ENCODE results near the gene VRK3. TPM values are rescaled to one million over a fixed set of nuclear protein-coding genes. Genes with fewer than 3 reads are reported as not detected.

VRK3 gene
- total and polyA plus RNA-seq, 7 donors, result 17.4 to 51.6 (median 30.7) TPM

DNA sequence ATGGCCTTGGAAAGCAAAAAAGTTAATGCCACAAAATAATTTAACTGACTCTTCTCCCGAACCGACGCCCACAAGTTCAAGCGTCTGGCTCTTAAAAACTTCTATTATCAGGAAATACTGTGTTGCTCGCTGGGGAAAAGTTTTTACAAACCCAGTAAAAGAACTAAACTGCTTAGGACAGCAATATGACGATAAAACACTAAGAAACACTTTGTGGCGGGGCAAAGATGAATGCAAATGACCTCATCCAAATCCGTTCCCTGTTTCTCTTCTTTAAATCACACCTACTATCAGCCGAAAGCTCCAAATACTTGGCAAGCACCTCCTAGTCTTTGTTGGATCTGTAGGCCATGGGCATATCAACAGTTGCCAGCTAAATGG lies 69.1 kb downstream of the VRK3 start:
- intact Hi-C loops (cut with DNase I), result no loop called here
- no peak for DNase-seq
- Histone ChIP-seq H3K27ac (no peak overlapping the region), H3K4me1 (peaks cover 0 to 45% (median 38%) of the 10 kb centered on the region in 4 donors), H3K9me3 (no peaks in the 10 kb centered on the region), H3K36me3 (no peaks in the 10 kb centered on the region), H3K4me3 (no peak overlapping the region), H3K27me3 (peaks cover 0 to 18% (median 0%) of the 10 kb centered on the region in 3 donors)
- TF ChIP-seq, protein P1, sequence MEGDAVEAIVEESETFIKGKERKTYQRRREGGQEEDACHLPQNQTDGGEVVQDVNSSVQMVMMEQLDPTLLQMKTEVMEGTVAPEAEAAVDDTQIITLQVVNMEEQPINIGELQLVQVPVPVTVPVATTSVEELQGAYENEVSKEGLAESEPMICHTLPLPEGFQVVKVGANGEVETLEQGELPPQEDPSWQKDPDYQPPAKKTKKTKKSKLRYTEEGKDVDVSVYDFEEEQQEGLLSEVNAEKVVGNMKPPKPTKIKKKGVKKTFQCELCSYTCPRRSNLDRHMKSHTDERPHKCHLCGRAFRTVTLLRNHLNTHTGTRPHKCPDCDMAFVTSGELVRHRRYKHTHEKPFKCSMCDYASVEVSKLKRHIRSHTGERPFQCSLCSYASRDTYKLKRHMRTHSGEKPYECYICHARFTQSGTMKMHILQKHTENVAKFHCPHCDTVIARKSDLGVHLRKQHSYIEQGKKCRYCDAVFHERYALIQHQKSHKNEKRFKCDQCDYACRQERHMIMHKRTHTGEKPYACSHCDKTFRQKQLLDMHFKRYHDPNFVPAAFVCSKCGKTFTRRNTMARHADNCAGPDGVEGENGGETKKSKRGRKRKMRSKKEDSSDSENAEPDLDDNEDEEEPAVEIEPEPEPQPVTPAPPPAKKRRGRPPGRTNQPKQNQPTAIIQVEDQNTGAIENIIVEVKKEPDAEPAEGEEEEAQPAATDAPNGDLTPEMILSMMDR (IDR thresholded peaks at IDR 0.05), result no peak
- no peak for TF ChIP-seq POLR2AphosphoS5 (IDR thresholded peaks at IDR 0.05)
- 17 to 71% methylated on average over 9 of the region's 9 CpGs for WGBS, 2 donors

- Histone ChIP-seq H3K27ac (peak overlapping the region in 3 of 4 donors; percentile 38 to 49 (median 42)), H3K36me3 (no peaks in the 10 kb centered on the region), H3K4me1 (peaks cover 0 to 49% (median 38%) of the 10 kb centered on the region in 4 donors), H3K4me3 (peak overlapping the region in 1 of 4 donors; percentile 9), H3K27me3 (peaks cover 0 to 22% (median 0%) of the 10 kb centered on the region in 3 donors), H3K9me3 (no peaks in the 10 kb centered on the region)
- DNase-seq, result no peak
- intact Hi-C loops (cut with DNase I), result no loop called here
- TF ChIP-seq, protein P1 (IDR thresholded peaks at IDR 0.05), result no peak
- WGBS, 2 donors, result 21 to 71% methylated on average over 11 of the region's 11 CpGs
Observed at GRCh38 chr19:49954933-49955332, 70.2 kb downstream of the VRK3 start.

GRCh38 chr19:49954092-49954829 lies 70.9 kb downstream of the VRK3 start:
- TF ChIP-seq EP300 (IDR thresholded peaks at IDR 0.05) (no peak), POLR2A (IDR thresholded peaks at IDR 0.05) (no peak), POLR2AphosphoS5 (IDR thresholded peaks at IDR 0.05) (no peak)
- TF ChIP-seq, protein P1 (IDR thresholded peaks at IDR 0.05), result no peak
- intact Hi-C loops (cut with DNase I), result no loop called here
- Histone ChIP-seq H3K27ac (peak overlapping the region in 3 of 4 donors; percentile 38 to 46 (median 45)), H3K9me3 (no peaks in the 10 kb centered on the region), H3K36me3 (no peaks in the 10 kb centered on the region), H3K4me1 (peaks cover 0 to 49% (median 38%) of the 10 kb centered on the region in 4 donors), H3K4me3 (no peak overlapping the region), H3K27me3 (peaks cover 0 to 22% (median 0%) of the 10 kb centered on the region in 3 donors)
- no peak for DNase-seq
- 32 to 39% methylated on average over 12 of the region's 12 CpGs for WGBS, 2 donors

DNA sequence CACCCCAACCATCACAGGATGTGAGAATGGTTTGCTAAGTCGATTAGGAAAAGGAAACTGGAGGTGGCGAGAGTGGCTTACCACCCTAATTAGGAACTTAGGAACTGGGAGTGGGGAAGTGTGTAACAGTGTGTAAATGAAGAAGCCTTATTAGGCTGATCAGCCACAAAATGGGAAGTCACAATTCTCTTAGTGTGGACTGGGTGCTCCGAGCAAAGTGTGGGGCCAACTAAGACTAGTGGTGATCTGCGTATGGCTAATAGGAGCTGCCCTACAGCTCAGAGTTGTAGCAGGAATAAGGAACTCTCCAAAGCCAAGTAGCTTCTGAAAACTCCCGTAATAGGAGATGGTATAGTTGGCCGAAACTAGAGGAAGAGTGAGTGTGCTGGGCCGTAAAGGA lies 71.8 kb downstream of the VRK3 start:
- Histone ChIP-seq H3K36me3 (no peaks in the 10 kb centered on the region), H3K27me3 (peaks cover 0 to 18% (median 0%) of the 10 kb centered on the region in 3 donors), H3K9me3 (no peaks in the 10 kb centered on the region), H3K4me3 (no peak overlapping the region), H3K4me1 (peaks cover 0 to 49% (median 38%) of the 10 kb centered on the region in 4 donors), H3K27ac (peak overlapping the region in 2 of 4 donors; percentile 38 to 46)
- WGBS, 2 donors, result 64 to 84% methylated on average over 7 of the region's 7 CpGs
- no peak for TF ChIP-seq POLR2A (IDR thresholded peaks at IDR 0.05)
- no peak for TF ChIP-seq POLR2AphosphoS5 (IDR thresholded peaks at IDR 0.05)
- no peak for TF ChIP-seq EP300 (IDR thresholded peaks at IDR 0.05)
- TF ChIP-seq, protein P1 (IDR thresholded peaks at IDR 0.05), result no peak
- no peak for DNase-seq
- intact Hi-C loops (cut with DNase I), result no loop called here

Measured in sigmoid colon (tissue), 7 donors.